Adrenal gland (tissue), 5 donors: ENCODE measurements around the gene CAMK1D.

ENCODE experiments used
- POLR2A ChIP-seq, 2 donors: fragments of 450-650 bp; IDR thresholded peaks; one replicate each; pipeline ENCODE4 v1.6.1; 2017; ENCODE audit warnings: antibody characterized with exemption in 2 of 2, mild to moderate bottlenecking in 2 of 2, moderate library complexity in 1 of 2
- TF ChIP-seq, protein P1 (sequence below), 6 experiments: fragments of 450-650 bp in 4 of 6; fragments of 200-600 bp in 2 of 6; sonication (generic) in 1 of 6; IDR thresholded peaks; 1 replicate in 5 of 6; 2 replicates in 1 of 6; pipeline versions ENCODE4 v1.5.1 to v1.8.0; 2016 to 2021; ENCODE audit warnings: antibody characterized with exemption in 6 of 6, mild to moderate bottlenecking in 2 of 6, moderate library complexity in 1 of 6
- donor health status: DM: no; HTN: no; CAD: no.

DNA sequence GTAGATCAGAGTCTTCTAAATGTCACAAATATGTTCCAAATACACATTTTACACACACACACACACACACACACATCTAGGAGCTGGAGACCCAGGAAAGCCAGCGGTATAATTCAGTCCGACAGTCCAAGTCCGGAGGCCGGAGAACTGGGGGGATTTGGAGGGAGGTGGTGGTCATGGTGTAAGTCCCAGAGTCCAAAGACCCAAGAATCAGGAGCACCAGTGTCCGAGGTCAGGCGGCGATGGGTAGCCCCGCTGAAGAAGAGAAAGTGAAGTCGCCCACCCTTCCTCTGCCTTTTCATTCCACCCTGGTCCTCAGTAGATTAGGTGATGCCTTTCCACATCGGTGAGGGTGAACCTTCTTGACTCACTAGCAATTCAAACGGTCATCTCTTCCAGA lies 154.8 kb downstream of the CAMK1D start:
- TF ChIP-seq POLR2A (IDR thresholded peaks at IDR 0.05), result no peak
- TF ChIP-seq, protein P1, sequence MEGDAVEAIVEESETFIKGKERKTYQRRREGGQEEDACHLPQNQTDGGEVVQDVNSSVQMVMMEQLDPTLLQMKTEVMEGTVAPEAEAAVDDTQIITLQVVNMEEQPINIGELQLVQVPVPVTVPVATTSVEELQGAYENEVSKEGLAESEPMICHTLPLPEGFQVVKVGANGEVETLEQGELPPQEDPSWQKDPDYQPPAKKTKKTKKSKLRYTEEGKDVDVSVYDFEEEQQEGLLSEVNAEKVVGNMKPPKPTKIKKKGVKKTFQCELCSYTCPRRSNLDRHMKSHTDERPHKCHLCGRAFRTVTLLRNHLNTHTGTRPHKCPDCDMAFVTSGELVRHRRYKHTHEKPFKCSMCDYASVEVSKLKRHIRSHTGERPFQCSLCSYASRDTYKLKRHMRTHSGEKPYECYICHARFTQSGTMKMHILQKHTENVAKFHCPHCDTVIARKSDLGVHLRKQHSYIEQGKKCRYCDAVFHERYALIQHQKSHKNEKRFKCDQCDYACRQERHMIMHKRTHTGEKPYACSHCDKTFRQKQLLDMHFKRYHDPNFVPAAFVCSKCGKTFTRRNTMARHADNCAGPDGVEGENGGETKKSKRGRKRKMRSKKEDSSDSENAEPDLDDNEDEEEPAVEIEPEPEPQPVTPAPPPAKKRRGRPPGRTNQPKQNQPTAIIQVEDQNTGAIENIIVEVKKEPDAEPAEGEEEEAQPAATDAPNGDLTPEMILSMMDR (IDR thresholded peaks at IDR 0.05), result no peak
